GM21423 (cell line): ENCODE data around the gene DOCK3.
"Not testable (repeated sequence)": the region's sequence is repeated elsewhere in the genome, so short reads cannot be mapped to it uniquely, and the experiment has no call there.

Source experiments
- ATAC-seq: cut with Tn5 transposase; IDR thresholded peaks from one replicate; pipeline ENCODE4 v1.9.1; 2021; ENCODE audit warnings: mild to moderate bottlenecking, moderate library complexity; ENCODE audit not compliant: unreplicated experiment

The DOCK3 gene

GRCh38 chr3:51353691-51354090 is 679.0 kb downstream of the DOCK3 start:
- ATAC-seq, result no peak

GRCh38 chr3:51354172-51354571 is 679.4 kb downstream of the DOCK3 start:
- no peak for ATAC-seq

- no peak for ATAC-seq
These were observed 680.2 kb downstream of the DOCK3 start for GRCh38 chr3:51354731-51355615.

- ATAC-seq, result no peak
These were observed 681.3 kb downstream of the DOCK3 start for GRCh38 chr3:51355891-51356578.

- ATAC-seq, result no peak
These were observed 683.1 kb downstream of the DOCK3 start for GRCh38 chr3:51357856-51358255.

GRCh38 chr3:51358981-51359380 is 684.3 kb downstream of the DOCK3 start:
- ATAC-seq, result no peak

GRCh38 chr3:51360806-51361205 is 686.1 kb downstream of the DOCK3 start:
- no peak for ATAC-seq

- ATAC-seq, result no peak
These were observed 687.0 kb downstream of the DOCK3 start for GRCh38 chr3:51361746-51362145.

GRCh38 chr3:51362476-51362875 is 687.7 kb downstream of the DOCK3 start:
- no peak for ATAC-seq

GRCh38 chr3:51368276-51368675 is 693.5 kb downstream of the DOCK3 start:
- ATAC-seq, result not testable (repeated sequence)

GRCh38 chr3:51371943-51372557 is 697.3 kb downstream of the DOCK3 start:
- no peak for ATAC-seq

GRCh38 chr3:51373658-51374421 is 699.1 kb downstream of the DOCK3 start:
- no peak for ATAC-seq

- ATAC-seq, result no peak
These were observed 699.7 kb downstream of the DOCK3 start for GRCh38 chr3:51374456-51374855.

- ATAC-seq, result no peak
These were observed 700.4 kb downstream of the DOCK3 start for GRCh38 chr3:51375136-51375535.

- ATAC-seq, result no peak
These were observed 700.8 kb downstream of the DOCK3 start for GRCh38 chr3:51375571-51375970.

GRCh38 chr3:51378065-51378464 is 703.3 kb downstream of the DOCK3 start:
- ATAC-seq, result no peak

GRCh38 chr3:51378726-51379125 is 704.0 kb downstream of the DOCK3 start:
- ATAC-seq, result no peak

GRCh38 chr3:51379301-51379700 is 704.6 kb downstream of the DOCK3 start:
- ATAC-seq, result no peak

GRCh38 chr3:51379746-51380455 is 705.2 kb downstream of the DOCK3 start:
- ATAC-seq, result no peak

GRCh38 chr3:51380601-51381332 is 706.0 kb downstream of the DOCK3 start:
- no peak for ATAC-seq
